ENCODE data around the gene GNAI1. TPM values are rescaled to one million over a fixed set of nuclear protein-coding genes. Genes with fewer than 3 reads are reported as not detected.

Gene GNAI1
- total and polyA plus RNA-seq, 2 experiments from 2014 or later: 57.4 to 58.7 TPM

- Histone ChIP-seq H3K79me2 (peaks cover 3% of the 10 kb centered on the region), H3K9me2 (replicated peaks; ENCODE audit: insufficient read depth) (no peaks in the 10 kb centered on the region), H3K36me3 (replicated peaks; ENCODE audit: insufficient read depth, low read depth) (no peaks in the 10 kb centered on the region), H3K9me3 (ENCODE audit: low read depth) (no peaks in the 10 kb centered on the region), H3K4me3 (no peak overlapping the region), H3K4me2 (no peak overlapping the region), H2AFZ (no peak overlapping the region), H4K20me1 (ENCODE audit: insufficient read depth, poor library complexity, severe bottlenecking) (no peaks in the 10 kb centered on the region), H3K27ac (peak overlapping the region; percentile 5), H3K4me1 (ENCODE audit: insufficient read depth) (peaks cover 15% of the 10 kb centered on the region), H3K27me3 (no peaks in the 10 kb centered on the region)
- whole genome bisulfite sequencing (ENCODE audit: low lambda C conversion rate, missing lambda C conversion rate): 79% methylated on average over 2 of the region's 2 CpGs
- DNase-seq (ENCODE audit: low spot score): no peak
- no peak for TF ChIP-seq EZH2phosphoT487 (IDR thresholded peaks at IDR 0.05; ENCODE audit: low read depth, severe bottlenecking, unreplicated experiment)
- TF ChIP-seq, protein P1, sequence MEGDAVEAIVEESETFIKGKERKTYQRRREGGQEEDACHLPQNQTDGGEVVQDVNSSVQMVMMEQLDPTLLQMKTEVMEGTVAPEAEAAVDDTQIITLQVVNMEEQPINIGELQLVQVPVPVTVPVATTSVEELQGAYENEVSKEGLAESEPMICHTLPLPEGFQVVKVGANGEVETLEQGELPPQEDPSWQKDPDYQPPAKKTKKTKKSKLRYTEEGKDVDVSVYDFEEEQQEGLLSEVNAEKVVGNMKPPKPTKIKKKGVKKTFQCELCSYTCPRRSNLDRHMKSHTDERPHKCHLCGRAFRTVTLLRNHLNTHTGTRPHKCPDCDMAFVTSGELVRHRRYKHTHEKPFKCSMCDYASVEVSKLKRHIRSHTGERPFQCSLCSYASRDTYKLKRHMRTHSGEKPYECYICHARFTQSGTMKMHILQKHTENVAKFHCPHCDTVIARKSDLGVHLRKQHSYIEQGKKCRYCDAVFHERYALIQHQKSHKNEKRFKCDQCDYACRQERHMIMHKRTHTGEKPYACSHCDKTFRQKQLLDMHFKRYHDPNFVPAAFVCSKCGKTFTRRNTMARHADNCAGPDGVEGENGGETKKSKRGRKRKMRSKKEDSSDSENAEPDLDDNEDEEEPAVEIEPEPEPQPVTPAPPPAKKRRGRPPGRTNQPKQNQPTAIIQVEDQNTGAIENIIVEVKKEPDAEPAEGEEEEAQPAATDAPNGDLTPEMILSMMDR (IDR thresholded peaks at IDR 0.05; ENCODE audit: poor library complexity): no peak
- TF ChIP-seq EZH2 (IDR thresholded peaks at IDR 0.05; ENCODE audit: borderline replicate concordance): no peak
Measured at GRCh38 chr7:80208700-80209099, 74.1 kb downstream of the GNAI1 start.

GRCh38 chr7:80210400-80210799 lies 75.8 kb downstream of the GNAI1 start:
- Histone ChIP-seq H3K36me3 (replicated peaks; ENCODE audit: insufficient read depth, low read depth) (no peaks in the 10 kb centered on the region), H3K4me2 (peak overlapping the region; percentile 16), H3K9me2 (replicated peaks; ENCODE audit: insufficient read depth) (no peaks in the 10 kb centered on the region), H4K20me1 (ENCODE audit: insufficient read depth, poor library complexity, severe bottlenecking) (no peaks in the 10 kb centered on the region), H3K27ac (peak overlapping the region; percentile 74), H3K79me2 (peaks cover 3% of the 10 kb centered on the region), H3K9me3 (ENCODE audit: low read depth) (no peaks in the 10 kb centered on the region), H3K4me1 (ENCODE audit: insufficient read depth) (peaks cover 15% of the 10 kb centered on the region), H3K4me3 (no peak overlapping the region), H3K27me3 (no peaks in the 10 kb centered on the region), H2AFZ (no peak overlapping the region)
- WGBS (ENCODE audit: low lambda C conversion rate, missing lambda C conversion rate): 20% methylated on average over 3 of the region's 3 CpGs
- TF ChIP-seq, protein P1 (IDR thresholded peaks at IDR 0.05; ENCODE audit: poor library complexity): no peak
- TF ChIP-seq EZH2phosphoT487 (IDR thresholded peaks at IDR 0.05; ENCODE audit: low read depth, severe bottlenecking, unreplicated experiment) (no peak), EZH2 (IDR thresholded peaks at IDR 0.05; ENCODE audit: borderline replicate concordance) (no peak)
- DNase-seq (ENCODE audit: low spot score): peak; percentile 42

DNA sequence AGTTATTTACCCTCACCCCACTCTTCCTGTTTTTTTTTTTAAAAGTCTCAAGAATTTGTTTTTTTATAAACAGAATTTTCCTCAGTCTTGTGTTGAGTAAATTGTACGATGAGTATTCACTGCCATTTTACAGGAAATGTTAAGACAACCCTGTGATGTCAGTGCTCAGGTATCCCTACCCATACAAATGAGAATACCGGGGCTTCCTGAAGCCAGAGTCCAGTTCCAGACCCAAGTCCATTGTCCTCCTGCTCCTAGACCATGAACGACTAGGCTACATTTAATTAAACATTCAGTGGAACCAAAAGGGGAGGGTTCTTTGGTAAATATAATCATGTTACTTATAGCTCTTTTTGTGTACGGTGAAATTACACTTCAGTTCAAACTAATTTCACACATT lies 79.2 kb downstream of the GNAI1 start:
- 80% methylated on average over 4 of the region's 4 CpGs for WGBS (ENCODE audit: low lambda C conversion rate, missing lambda C conversion rate)
- Histone ChIP-seq H3K9me2 (replicated peaks; ENCODE audit: insufficient read depth) (no peaks in the 10 kb centered on the region), H2AFZ (no peak overlapping the region), H3K4me3 (no peak overlapping the region), H3K27me3 (no peaks in the 10 kb centered on the region), H3K36me3 (replicated peaks; ENCODE audit: insufficient read depth, low read depth) (no peaks in the 10 kb centered on the region), H3K27ac (no peak overlapping the region), H3K4me1 (ENCODE audit: insufficient read depth) (peaks cover 6% of the 10 kb centered on the region), H3K9me3 (ENCODE audit: low read depth) (no peaks in the 10 kb centered on the region), H4K20me1 (ENCODE audit: insufficient read depth, poor library complexity, severe bottlenecking) (no peaks in the 10 kb centered on the region), H3K4me2 (no peak overlapping the region), H3K79me2 (peaks cover 3% of the 10 kb centered on the region)
- TF ChIP-seq, protein P1 (IDR thresholded peaks at IDR 0.05; ENCODE audit: poor library complexity): no peak
- TF ChIP-seq EZH2 (IDR thresholded peaks at IDR 0.05; ENCODE audit: borderline replicate concordance): no peak
- no peak for TF ChIP-seq EZH2phosphoT487 (IDR thresholded peaks at IDR 0.05; ENCODE audit: low read depth, severe bottlenecking, unreplicated experiment)
- DNase-seq (ENCODE audit: low spot score): no peak

GRCh38 chr7:80215734-80216133 lies 81.1 kb downstream of the GNAI1 start:
- Histone ChIP-seq H3K27ac (no peak overlapping the region), H3K4me3 (no peak overlapping the region), H3K4me2 (no peak overlapping the region), H3K9me2 (replicated peaks; ENCODE audit: insufficient read depth) (no peaks in the 10 kb centered on the region), H3K36me3 (replicated peaks; ENCODE audit: insufficient read depth, low read depth) (no peaks in the 10 kb centered on the region), H3K4me1 (ENCODE audit: insufficient read depth) (peaks cover 4% of the 10 kb centered on the region), H3K27me3 (no peaks in the 10 kb centered on the region), H3K79me2 (peaks cover 3% of the 10 kb centered on the region), H2AFZ (no peak overlapping the region), H3K9me3 (ENCODE audit: low read depth) (no peaks in the 10 kb centered on the region), H4K20me1 (ENCODE audit: insufficient read depth, poor library complexity, severe bottlenecking) (no peaks in the 10 kb centered on the region)
- no peak for DNase-seq (ENCODE audit: low spot score)
- WGBS (ENCODE audit: low lambda C conversion rate, missing lambda C conversion rate): 99% methylated on average over 3 of the region's 3 CpGs
- no peak for TF ChIP-seq EZH2phosphoT487 (IDR thresholded peaks at IDR 0.05; ENCODE audit: low read depth, severe bottlenecking, unreplicated experiment)
- TF ChIP-seq, protein P1 (IDR thresholded peaks at IDR 0.05; ENCODE audit: poor library complexity): no peak
- no peak for TF ChIP-seq EZH2 (IDR thresholded peaks at IDR 0.05; ENCODE audit: borderline replicate concordance)

All from hepatocyte (in vitro differentiated cells).